ENCODE data around the gene CLEC18B.
"Not testable (repeated sequence)": the region's sequence is repeated elsewhere in the genome, so short reads cannot be mapped to it uniquely, and the experiment has no call there.

The CLEC18B gene

GRCh38 chr16:74406600-74407361 lies 14.5 kb downstream of the CLEC18B start:
- not testable (repeated sequence) for DNase-seq (ENCODE audit: low read depth in 2 of 2)

GRCh38 chr16:74404148-74404933 lies 16.9 kb downstream of the CLEC18B start:
- not testable (repeated sequence) for DNase-seq (ENCODE audit: low read depth in 2 of 2)

- not testable (repeated sequence) for DNase-seq (ENCODE audit: low read depth in 2 of 2)
Measured at GRCh38 chr16:74400238-74400637, 21.0 kb downstream of the CLEC18B start.

- DNase-seq (ENCODE audit: low read depth in 2 of 2) = not testable (repeated sequence)
Measured at GRCh38 chr16:74398212-74398895, 22.9 kb downstream of the CLEC18B start.

GRCh38 chr16:74396521-74397017 lies 24.7 kb downstream of the CLEC18B start:
- not testable (repeated sequence) for DNase-seq (ENCODE audit: low read depth in 2 of 2)

GRCh38 chr16:74394604-74395003 lies 26.7 kb downstream of the CLEC18B start:
- DNase-seq (ENCODE audit: low read depth in 2 of 2) = not testable (repeated sequence)

GRCh38 chr16:74394131-74394530 lies 27.1 kb downstream of the CLEC18B start:
- not testable (repeated sequence) for DNase-seq (ENCODE audit: low read depth in 2 of 2)

GRCh38 chr16:74391454-74392050 lies 29.7 kb downstream of the CLEC18B start:
- DNase-seq (ENCODE audit: low read depth in 2 of 2) = not testable (repeated sequence)

DNA sequence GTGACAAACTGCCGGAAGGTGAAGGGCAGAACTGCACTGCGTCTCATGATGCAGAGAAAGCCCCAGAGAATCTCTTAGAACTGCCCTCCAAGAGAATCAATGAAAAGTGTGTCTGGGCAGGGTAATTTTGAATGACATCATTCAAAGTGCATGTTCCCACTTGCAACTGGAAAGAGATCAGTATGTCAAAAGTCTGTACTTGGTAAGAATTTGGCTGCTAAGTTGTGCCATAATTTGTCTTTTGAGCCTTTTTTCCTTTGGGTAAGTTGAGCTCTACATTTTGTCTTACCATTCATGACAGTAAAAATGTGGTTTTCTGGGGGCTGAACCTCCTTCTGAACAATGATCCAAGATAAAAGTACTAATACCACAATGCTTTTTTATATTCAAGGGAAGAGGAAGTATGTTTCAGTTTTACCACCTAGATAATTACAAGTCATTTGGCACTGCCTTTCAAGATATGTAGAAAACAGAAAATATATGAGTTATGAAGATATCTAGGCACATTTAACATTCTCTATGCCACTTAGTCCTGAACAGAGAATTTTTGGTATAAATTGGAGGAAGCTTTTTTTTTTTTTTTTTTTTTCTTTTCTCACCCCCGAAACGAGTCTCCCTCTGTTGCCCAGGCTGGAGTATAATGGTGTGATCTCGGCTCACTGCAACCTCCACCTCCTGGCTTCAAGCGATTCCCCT lies 38.8 kb downstream of the CLEC18B start:
- not testable (repeated sequence) for DNase-seq (ENCODE audit: low read depth in 2 of 2)

DNA sequence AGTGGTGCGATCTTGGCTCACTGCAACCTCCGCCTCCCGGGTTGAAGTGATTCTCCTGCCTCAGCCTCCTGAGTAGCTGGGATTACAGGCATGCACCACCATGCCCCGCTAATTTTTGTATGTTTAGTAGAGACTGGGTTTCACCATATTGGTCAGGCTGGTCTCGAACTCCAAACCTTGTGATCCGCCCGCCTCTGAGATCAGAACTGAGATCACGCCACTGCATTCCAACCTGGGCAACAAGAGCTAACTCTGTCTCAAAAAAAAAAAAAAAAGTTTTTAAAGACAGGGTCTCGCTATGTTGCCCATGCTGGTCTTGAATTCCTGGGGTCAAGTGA lies 47.5 kb downstream of the CLEC18B start:
- DNase-seq (ENCODE audit: low read depth in 2 of 2) = not testable (repeated sequence)

- no peak for DNase-seq (ENCODE audit: low read depth in 2 of 2)
Measured at GRCh38 chr16:74372953-74373846, 48.1 kb downstream of the CLEC18B start.

DNA sequence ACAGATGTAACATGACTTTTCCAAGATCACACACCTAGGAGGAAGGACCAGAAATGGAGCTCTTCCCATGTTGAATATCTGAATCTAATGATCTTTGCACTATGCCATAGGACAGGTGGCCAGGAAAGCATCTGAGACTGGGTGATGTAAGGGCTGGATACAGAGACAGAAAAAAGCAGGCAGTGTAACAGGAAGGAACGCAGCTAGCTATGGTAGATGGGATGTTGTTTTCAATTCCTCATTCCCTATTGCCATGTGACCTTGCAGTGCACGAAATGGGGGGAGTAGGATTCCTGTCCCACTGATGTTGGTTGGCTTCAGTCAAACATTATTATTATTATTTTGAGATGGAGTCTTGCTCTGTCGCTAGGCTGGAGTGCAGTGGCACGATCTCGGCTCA lies 48.9 kb downstream of the CLEC18B start:
- no peak for DNase-seq (ENCODE audit: low read depth in 2 of 2)

- not testable (repeated sequence) for DNase-seq (ENCODE audit: low read depth in 2 of 2)
Measured at GRCh38 chr16:74370338-74371135, 50.7 kb downstream of the CLEC18B start.

- DNase-seq (ENCODE audit: low read depth in 2 of 2) = peak; percentile 90 to 96
Measured at GRCh38 chr16:74368002-74368911, 53.0 kb downstream of the CLEC18B start.

DNA sequence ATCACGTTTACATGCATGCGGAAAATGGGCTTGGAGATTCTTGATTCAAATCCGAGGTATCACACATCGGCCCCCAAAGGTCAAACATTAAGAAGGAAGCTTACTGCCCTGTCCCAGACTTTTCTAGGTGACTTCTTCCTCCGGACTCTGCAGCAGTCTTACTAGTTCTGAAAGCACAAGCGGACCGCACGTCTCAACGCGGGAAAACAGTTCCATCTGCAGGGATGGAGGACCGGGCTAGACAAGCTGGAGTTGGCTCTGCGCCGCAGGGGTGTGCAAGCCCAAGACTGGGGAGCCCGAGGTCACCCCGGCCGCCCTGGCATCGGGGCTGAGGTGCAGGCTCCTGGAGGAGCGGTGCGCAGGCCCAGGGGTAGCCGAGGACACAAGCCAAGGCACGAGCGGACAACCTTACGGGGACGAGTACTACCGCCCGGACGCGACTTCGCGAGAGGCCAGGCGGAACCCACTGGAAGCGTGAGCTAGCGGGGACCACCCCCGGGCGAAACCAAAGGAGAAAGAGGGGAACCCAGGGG lies 53.7 kb downstream of the CLEC18B start:
- DNase-seq (ENCODE audit: low read depth in 2 of 2) = peak in 1 of 2 donors; percentile 10

DNA sequence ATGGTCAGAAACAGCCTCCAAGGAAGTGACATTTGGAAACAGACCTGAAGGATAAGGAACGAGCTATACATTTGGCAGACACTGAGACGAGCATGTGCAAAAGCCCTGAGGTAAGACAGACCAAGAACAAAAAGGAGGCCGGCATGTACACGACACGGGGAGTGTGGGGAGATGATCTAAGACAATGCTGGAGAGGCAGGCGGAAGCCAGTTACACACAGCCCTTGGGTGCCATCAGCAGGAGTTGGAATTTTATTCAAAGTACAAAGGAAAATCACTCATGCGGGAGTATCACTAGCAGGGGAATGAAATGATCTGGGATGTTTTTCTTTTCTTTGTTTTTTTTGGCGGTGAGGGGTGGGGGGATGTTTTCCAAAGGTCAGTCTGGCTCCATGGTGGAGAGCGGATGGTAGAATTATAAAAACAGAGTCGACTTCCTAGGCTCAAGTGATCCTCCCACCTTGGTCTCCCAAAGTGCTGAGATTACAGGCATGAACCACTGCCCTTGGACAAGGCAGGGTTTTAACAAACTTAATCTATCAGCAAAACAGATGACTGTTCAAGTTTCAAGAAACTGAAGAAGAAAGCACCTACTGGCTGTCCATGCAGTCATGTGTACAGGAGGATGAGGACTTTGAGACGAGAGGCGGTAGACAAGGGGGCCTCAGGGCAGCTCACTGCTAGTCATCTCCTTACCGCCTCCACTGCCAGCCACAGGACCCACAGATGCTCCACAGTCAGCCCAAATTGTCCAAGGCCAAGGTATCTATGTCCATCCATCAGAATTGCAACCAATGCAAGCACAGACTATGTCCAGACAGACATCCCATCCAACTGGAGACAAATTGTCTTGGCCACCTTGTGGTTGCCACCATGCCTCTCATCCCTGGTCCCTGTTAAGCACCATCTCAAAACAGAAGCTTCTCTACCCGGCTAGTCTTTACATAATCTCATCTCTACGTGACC lies 59.4 kb downstream of the CLEC18B start:
- DNase-seq (ENCODE audit: low read depth in 2 of 2) = not testable (repeated sequence)

Measured in stimulated activated CD4-positive, alpha-beta T cell treated with anti-CD3 and anti-CD28 coated beads, Interleukin-1b, Interleukin-23, amount 100 ng/mL, for 1 hour (primary cell).